Prostate gland (tissue), 2 donors: Measurements from ENCODE around the gene SAXO1. TPM values are rescaled to one million over a fixed set of nuclear protein-coding genes. Genes with fewer than 3 reads are reported as not detected.

Experiments
- DNase-seq: peaks from one replicate; pipeline ENCODE4 v3.0.0-alpha.2; 2019; ENCODE audit warnings: low spot score
- H3K27ac ChIP-seq, 2 donors: fragments of 200-600 bp; sonication (generic); 2 replicates each; pipeline ENCODE4 v1.5.1; 2017 to 2019
- H3K27me3 ChIP-seq: fragments of 200-600 bp; sonication (generic); replicated peaks from 2 replicates; pipeline ENCODE4 v1.5.1; 2019; ENCODE audit not compliant: insufficient read depth
- H3K36me3 ChIP-seq, 2 donors: fragments of 200-600 bp; sonication (generic); 1 replicate in 1 of 2; 2 replicates in 1 of 2; pipeline versions ENCODE4 v1.5.1 to v1.8.1; 2017 to 2019
- H3K4me1 ChIP-seq: fragments of 200-600 bp; sonication (generic); replicated peaks from 2 replicates; pipeline ENCODE4 v1.5.1; 2019
- H3K4me3 ChIP-seq, 2 donors: fragments of 200-600 bp; sonication (generic); 2 replicates each; pipeline ENCODE4 v1.5.1; 2017 to 2019
- H3K9me3 ChIP-seq: fragments of 200-600 bp; sonication (generic); 2 replicates; pipeline ENCODE4 v1.5.1; 2017
- POLR2A ChIP-seq: fragments of 450-650 bp; IDR thresholded peaks from one replicate; pipeline ENCODE4 v1.6.1; 2016; ENCODE audit warnings: antibody characterized with exemption, mild to moderate bottlenecking
- POLR2AphosphoS5 ChIP-seq: sonication (generic); formaldehyde crosslinking; IDR thresholded peaks from one replicate; pipeline ENCODE4 v1.6.1; 2017; ENCODE audit warnings: antibody characterized with exemption
- WGBS: methylation state at CpG from one replicate; pipeline ENCODE4 v1.1.5; 2018; 5-methylcytosine and 5-hydroxymethylcytosine counted together
- intact Hi-C: fragments of 100-400 bp; cut with DNase I; formaldehyde crosslinking; loops from one replicate; pipeline ENCODE4 v1.14.2; 2022
- total RNA-seq, 2 donors: library from RNA; depleted of rRNA; stranded (reverse); fragments of >200 nt; gene quantifications; one replicate each; pipeline ENCODE4 v1.1.0, GENCODE V29; 2016
- TF ChIP-seq, protein P1 (sequence below), 4 experiments: fragments of 200-600 bp in 2 of 4; fragments of 450-650 bp in 2 of 4; sonication (generic) in 2 of 4; IDR thresholded peaks; 1 replicate in 3 of 4; 2 replicates in 1 of 4; pipeline ENCODE4 v1.5.1; 2016 to 2019; ENCODE audit warnings: antibody characterized with exemption in 4 of 4, mild to moderate bottlenecking in 2 of 4, moderate library complexity in 2 of 4

The SAXO1 gene
- total RNA-seq, 2 donors from 2014 or later: 0.36 to 6.1 TPM

DNA sequence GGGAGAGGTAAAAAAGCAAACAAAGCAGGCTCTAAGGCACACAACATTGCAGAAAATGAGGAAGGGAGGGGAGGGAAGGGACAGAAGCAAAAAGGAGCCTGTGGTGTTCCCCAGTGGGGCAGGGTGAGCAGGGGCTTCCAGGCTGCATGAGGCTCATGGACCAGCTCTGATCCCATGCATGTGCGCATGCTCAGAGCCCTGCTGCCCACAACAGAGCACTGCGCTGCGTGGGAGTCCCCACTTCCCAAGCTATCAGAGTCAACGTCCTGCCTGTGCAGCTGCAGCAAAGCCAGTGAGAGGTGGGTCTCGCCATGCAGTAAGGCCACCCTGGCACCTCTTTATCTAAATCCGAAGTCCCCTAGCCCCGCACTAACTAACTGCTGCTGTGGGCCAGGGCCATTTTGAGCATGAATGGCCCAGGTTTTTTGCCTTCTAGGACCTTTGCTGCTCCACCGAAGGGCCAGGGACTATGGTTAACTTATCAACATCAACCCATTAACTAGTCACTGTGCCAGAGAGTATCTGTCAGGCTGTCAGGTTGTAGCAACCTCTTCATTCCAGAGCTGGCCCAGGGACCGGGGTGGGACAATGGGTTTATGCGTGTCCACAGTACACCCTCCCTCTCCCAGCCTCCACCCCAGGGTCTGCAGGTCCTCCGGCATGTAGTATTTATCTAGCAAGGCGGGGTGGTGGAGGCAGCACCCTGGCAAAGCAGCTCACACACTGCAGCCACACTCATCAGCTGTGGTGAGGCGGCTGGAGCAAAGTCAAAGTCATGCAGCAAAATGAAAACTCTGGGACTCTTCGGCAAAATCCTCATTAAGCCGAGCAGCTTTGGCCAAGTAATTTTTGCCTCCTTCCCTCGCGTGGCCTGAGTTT is 123.6 kb downstream of the SAXO1 start:
- Histone ChIP-seq H3K36me3 (no peaks in the 10 kb centered on the region), H3K27me3 (no peaks in the 10 kb centered on the region), H3K4me3 (no peak overlapping the region), H3K4me1 (no peaks in the 10 kb centered on the region), H3K9me3 (no peaks in the 10 kb centered on the region), H3K27ac (no peak overlapping the region)
- DNase-seq: no peak
- WGBS: 89% methylated on average over 17 of the region's 17 CpGs
- no peak for TF ChIP-seq POLR2AphosphoS5
- no peak for TF ChIP-seq POLR2A
- intact Hi-C loops: no loop called here

DNA sequence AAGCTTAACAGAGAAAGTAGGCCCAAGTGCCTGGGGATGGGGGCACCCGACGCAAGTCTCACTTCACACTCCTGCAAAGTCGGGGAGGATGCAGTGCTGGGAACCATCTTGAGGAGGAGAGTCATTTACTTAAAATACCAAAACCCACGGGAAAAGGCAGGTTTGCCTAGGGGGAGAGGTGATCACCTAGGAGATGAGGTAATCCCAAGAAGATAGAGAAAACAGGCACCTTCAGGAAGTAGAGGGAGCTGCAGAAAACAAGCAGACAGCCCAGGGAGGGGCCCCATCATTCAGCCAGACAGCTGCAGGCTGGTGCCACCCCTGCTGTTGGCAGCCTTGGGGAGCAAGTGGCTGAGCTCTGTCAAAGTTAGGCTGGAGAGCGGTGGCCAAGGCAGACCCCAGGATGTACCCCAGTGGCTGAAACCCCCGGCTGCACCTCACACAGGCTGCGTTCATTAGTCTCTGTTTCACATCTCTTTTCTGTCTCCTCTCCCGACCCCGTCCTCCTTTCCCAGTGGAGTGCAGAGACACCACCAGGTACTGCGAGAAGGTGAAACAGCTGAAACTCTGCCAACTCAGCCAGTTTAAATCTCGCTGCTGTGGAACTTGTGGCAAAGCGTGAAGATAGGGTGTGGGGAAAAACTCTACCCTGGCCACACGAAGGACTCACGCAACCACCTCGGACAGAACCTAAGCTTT is 124.9 kb downstream of the SAXO1 start:
- Histone ChIP-seq H3K36me3 (no peaks in the 10 kb centered on the region), H3K9me3 (no peaks in the 10 kb centered on the region), H3K27ac (no peak overlapping the region), H3K4me3 (no peak overlapping the region), H3K27me3 (no peaks in the 10 kb centered on the region), H3K4me1 (no peaks in the 10 kb centered on the region)
- WGBS: 89% methylated on average over 15 of the region's 15 CpGs
- intact Hi-C loops: no loop called here
- no peak for DNase-seq
- TF ChIP-seq, protein P1, sequence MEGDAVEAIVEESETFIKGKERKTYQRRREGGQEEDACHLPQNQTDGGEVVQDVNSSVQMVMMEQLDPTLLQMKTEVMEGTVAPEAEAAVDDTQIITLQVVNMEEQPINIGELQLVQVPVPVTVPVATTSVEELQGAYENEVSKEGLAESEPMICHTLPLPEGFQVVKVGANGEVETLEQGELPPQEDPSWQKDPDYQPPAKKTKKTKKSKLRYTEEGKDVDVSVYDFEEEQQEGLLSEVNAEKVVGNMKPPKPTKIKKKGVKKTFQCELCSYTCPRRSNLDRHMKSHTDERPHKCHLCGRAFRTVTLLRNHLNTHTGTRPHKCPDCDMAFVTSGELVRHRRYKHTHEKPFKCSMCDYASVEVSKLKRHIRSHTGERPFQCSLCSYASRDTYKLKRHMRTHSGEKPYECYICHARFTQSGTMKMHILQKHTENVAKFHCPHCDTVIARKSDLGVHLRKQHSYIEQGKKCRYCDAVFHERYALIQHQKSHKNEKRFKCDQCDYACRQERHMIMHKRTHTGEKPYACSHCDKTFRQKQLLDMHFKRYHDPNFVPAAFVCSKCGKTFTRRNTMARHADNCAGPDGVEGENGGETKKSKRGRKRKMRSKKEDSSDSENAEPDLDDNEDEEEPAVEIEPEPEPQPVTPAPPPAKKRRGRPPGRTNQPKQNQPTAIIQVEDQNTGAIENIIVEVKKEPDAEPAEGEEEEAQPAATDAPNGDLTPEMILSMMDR (IDR thresholded peaks at IDR 0.05): no peak
- TF ChIP-seq POLR2A (no peak), POLR2AphosphoS5 (no peak)

DNA sequence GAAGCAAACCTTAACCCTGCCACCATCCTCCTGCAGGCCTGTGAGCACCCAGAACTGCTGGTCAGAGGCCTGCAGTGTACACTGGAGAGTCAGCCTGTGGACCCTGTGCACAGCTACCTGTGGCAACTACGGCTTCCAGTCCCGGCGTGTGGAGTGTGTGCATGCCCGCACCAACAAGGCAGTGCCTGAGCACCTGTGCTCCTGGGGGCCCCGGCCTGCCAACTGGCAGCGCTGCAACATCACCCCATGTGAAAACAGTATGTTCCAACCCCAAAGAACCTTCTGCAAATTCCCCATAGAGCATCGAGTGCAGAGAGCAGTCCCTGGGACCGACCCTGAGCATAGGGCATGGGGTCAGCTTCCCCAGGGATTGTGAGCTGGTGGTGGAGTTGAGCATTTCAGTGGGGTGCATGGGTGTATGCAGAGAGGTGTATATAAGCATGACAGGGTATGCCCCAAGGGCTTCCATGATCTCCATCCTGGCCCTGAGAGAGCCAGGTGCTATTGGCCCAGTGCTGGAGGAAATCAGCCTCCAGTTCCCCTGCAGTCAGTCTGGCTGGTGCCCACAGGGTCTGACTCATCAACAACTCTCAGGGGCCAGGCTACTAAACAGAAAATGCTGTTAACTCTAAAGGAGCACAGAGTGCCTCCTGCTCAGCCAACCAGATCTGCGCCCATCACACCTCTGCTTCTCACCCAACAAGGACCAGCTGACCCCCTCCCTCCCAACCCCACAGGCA is 126.2 kb downstream of the SAXO1 start:
- TF ChIP-seq POLR2AphosphoS5 (no peak), POLR2A (no peak)
- TF ChIP-seq, protein P1 (IDR thresholded peaks at IDR 0.05): no peak
- Histone ChIP-seq H3K4me3 (no peak overlapping the region), H3K27me3 (no peaks in the 10 kb centered on the region), H3K4me1 (no peaks in the 10 kb centered on the region), H3K9me3 (no peaks in the 10 kb centered on the region), H3K27ac (no peak overlapping the region), H3K36me3 (no peaks in the 10 kb centered on the region)
- intact Hi-C loops: no loop called here
- WGBS: 93% methylated on average over 9 of the region's 9 CpGs
- DNase-seq: no peak

DNA sequence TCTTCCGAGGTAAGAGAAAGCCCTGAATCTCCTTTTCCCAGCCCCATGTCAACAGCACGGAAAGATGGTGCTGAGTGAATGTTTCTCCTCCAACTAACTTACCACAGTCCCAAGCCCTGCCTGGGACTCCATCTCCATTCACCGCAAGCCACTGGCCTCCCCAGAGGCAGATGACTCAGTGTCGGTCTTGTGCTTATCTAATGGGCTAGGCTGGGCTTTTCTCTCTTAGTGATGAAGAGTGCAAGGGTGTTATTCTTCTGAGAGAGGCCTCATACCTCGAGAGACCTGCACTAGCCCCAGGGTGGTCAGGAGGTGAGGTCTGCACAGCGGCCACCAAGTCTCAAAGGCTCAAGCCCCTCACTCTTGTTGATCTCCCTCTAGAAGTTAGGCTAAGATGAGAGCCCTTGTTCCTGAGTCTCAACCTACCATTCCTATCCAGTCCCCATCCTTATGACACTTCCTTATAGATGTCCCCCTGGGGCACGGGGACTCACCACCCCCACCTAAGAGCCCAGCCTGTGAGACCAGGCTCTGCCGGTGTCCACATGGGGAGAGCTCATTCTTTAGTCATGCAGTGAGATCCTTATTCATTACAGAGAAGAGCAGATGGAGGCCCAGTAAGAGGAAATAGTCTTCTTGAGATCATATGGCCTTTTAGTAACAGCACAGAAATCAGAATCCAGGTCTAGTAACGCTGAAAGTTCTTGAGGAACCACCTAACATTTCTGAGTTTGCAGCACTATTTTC is 127.0 kb downstream of the SAXO1 start:
- no peak overlapping the region for H3K4me3 ChIP-seq
- no peaks in the 10 kb centered on the region for H3K27me3 ChIP-seq
- no peak overlapping the region for H3K27ac ChIP-seq
- intact Hi-C loops: no loop called here
- no peaks in the 10 kb centered on the region for H3K4me1 ChIP-seq
- no peaks in the 10 kb centered on the region for H3K9me3 ChIP-seq
- DNase-seq: no peak
- 91% methylated on average over 9 of the region's 9 CpGs for WGBS
- no peaks in the 10 kb centered on the region for H3K36me3 ChIP-seq
- TF ChIP-seq, protein P1 (IDR thresholded peaks at IDR 0.05): no peak
- TF ChIP-seq POLR2AphosphoS5 (no peak), POLR2A (no peak)
